ENCODE results near the gene STARD5.
"Not testable (repeated sequence)": the region's sequence is repeated elsewhere in the genome, so short reads cannot be mapped to it uniquely, and the experiment has no call there.

The STARD5 gene

GRCh38 chr15:81337713-81338157 is 13.8 kb upstream of the STARD5 start:
- no peak for DNase-seq (ENCODE audit: low read depth in 2 of 2)

- DNase-seq (ENCODE audit: low read depth in 2 of 2), result no peak
Observed at GRCh38 chr15:81337241-81337640, 13.3 kb upstream of the STARD5 start.

- no peak for DNase-seq (ENCODE audit: low read depth in 2 of 2)
Observed at GRCh38 chr15:81336568-81336967, 12.6 kb upstream of the STARD5 start.

GRCh38 chr15:81335631-81336030 is 11.7 kb upstream of the STARD5 start:
- no peak for DNase-seq (ENCODE audit: low read depth in 2 of 2)

- DNase-seq (ENCODE audit: low read depth in 2 of 2), result no peak
Observed at GRCh38 chr15:81334768-81335435, 11.0 kb upstream of the STARD5 start.

- no peak for DNase-seq (ENCODE audit: low read depth in 2 of 2)
Observed at GRCh38 chr15:81333363-81333762, 9.4 kb upstream of the STARD5 start.

- DNase-seq (ENCODE audit: low read depth in 2 of 2), result no peak
Observed at GRCh38 chr15:81332326-81332725, 8.4 kb upstream of the STARD5 start.

GRCh38 chr15:81331600-81331999 is 7.7 kb upstream of the STARD5 start:
- no peak for DNase-seq (ENCODE audit: low read depth in 2 of 2)

- DNase-seq (ENCODE audit: low read depth in 2 of 2), result not testable (repeated sequence)
Observed at GRCh38 chr15:81331141-81331540, 7.2 kb upstream of the STARD5 start.

- no peak for DNase-seq (ENCODE audit: low read depth in 2 of 2)
Observed at GRCh38 chr15:81330366-81331090, 6.6 kb upstream of the STARD5 start.

- no peak for DNase-seq (ENCODE audit: low read depth in 2 of 2)
Observed at GRCh38 chr15:81329446-81329845, 5.5 kb upstream of the STARD5 start.

- no peak for DNase-seq (ENCODE audit: low read depth in 2 of 2)
Observed at GRCh38 chr15:81327516-81327915, 3.6 kb upstream of the STARD5 start.

- DNase-seq (ENCODE audit: low read depth in 2 of 2), result no peak
Observed at GRCh38 chr15:81326466-81327212, 2.7 kb upstream of the STARD5 start.

GRCh38 chr15:81323559-81323943 is 390 bp downstream of the STARD5 start:
- DNase-seq (ENCODE audit: low read depth in 2 of 2), result no peak

- DNase-seq (ENCODE audit: low read depth in 2 of 2), result no peak
Observed at GRCh38 chr15:81322676-81323253, 1.2 kb downstream of the STARD5 start.

GRCh38 chr15:81321667-81322066 is 2.3 kb downstream of the STARD5 start:
- no peak for DNase-seq (ENCODE audit: low read depth in 2 of 2)

- no peak for DNase-seq (ENCODE audit: low read depth in 2 of 2)
Observed at GRCh38 chr15:81317642-81318017, 6.3 kb downstream of the STARD5 start.

- no peak for DNase-seq (ENCODE audit: low read depth in 2 of 2)
Observed at GRCh38 chr15:81316267-81316666, 7.7 kb downstream of the STARD5 start.

- DNase-seq (ENCODE audit: low read depth in 2 of 2), result no peak
Observed at GRCh38 chr15:81315452-81316175, 8.3 kb downstream of the STARD5 start.

- DNase-seq (ENCODE audit: low read depth in 2 of 2), result no peak
Observed at GRCh38 chr15:81314378-81314777, 9.6 kb downstream of the STARD5 start.

- no peak for DNase-seq (ENCODE audit: low read depth in 2 of 2)
Observed at GRCh38 chr15:81313686-81314085, 10.3 kb downstream of the STARD5 start.

All from stimulated activated CD4-positive, alpha-beta T cell treated with anti-CD3 and anti-CD28 coated beads, Interleukin-15, amount 100 ng/mL, for 48 hours (primary cell).